NCI-H1694 (cell line): Measurements from ENCODE around the gene MYRFL.
"Not testable (repeated sequence)": the region's sequence is repeated elsewhere in the genome, so short reads cannot be mapped to it uniquely, and the experiment has no call there.

ENCODE experiments used
- DNase-seq: peaks from one replicate; lab custom pipeline; 2025; lab: John Stamatoyannopoulos, UW

The MYRFL gene

DNA sequence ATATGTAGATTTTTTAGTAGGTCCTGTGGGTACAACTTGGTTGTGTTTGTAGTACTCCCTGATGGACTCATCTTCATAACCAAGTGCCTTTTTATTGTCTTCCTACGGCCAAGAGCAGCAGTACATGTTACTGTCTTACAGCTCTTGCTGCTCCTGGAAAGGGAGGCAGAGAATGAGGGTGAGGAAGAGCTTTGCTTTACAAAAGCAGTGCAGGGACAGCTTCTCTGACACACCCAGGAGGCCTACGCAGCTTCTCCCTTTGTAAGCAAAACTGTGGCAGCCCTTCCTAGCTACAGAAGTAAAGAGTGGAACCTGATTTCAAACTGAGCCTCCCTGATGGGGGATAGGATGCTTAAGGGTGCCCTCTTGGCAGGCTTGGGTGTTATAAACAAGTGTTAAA, 18.6 kb downstream of the MYRFL start:
- no peak for DNase-seq

DNA sequence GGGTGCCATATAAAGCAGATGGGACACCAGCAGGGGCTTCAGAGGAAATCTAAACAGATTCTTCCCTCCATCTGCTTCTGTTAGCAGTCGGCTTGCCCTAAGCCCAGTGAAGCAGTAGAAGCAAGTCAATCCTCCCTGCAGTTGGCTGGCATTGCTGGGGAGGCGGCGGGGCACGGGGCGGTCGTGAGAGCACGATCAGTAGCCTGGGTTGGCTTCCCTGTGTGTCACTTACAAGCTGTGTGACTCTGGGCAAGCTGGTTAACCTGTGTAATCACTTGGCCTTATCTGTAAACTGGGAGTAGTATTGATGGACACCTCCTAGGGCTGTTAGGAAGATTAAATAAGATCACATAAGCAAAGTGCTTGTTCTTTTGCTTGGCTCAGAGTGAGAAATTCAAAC, 19.4 kb downstream of the MYRFL start:
- DNase-seq, result peak; percentile 87

DNA sequence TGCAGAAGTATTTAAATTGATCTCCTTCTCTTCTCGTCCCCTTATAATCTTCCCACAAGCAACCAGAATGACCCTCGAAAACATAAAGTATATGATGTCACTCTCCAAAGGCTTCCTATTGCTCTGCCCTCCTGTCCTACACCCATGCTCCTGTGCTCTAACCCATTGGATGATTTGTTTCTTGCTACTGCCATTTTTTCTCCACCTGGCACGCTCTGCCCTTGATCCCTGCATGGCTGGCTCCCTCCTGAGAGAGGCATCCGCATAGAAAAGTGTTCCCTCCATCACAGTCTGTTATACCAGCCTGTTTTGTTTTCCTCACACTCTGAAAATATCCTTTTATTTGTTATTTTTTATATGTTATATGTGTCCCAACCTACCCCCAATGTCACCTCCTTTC, 19.8 kb downstream of the MYRFL start:
- no peak for DNase-seq

DNA sequence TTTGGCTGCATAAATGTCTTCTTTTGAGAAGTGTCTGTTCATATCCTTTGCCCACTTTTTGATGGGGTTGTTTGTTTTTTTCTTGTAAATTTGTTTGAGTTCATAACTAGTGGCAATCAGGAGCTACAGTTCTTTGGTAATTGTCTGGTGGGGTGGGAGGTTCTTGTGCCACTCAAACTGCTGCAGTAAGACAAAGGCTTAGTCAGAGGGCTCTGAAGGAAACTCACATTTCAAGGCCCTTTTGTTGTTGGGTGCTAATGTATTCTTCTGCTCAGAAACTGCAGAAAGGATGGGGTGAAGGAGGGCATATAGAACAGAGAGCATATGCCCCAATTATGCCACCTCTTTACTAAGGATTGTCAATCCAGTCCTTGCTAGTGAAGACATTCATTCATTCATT, 21.9 kb downstream of the MYRFL start:
- DNase-seq, result no peak

DNA sequence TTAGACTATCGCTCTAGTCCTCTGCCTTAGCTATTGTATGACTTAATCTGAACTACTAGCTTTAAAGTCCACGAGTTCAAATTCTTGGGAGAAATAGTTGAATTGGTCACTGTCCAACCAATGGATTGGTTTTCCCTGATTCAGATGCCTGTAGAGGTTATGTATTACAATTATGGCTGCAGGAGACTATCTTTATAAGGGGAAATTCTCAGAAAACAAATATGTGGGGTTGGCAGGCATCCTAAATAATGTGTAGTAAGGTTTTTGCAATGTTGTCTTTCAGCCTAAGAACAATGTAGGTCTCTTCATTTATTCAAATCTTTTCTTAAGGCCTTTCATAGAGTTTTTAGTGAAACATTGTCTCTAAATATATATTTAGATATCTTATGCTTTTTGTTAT, 26.9 kb downstream of the MYRFL start:
- DNase-seq, result no peak

DNA sequence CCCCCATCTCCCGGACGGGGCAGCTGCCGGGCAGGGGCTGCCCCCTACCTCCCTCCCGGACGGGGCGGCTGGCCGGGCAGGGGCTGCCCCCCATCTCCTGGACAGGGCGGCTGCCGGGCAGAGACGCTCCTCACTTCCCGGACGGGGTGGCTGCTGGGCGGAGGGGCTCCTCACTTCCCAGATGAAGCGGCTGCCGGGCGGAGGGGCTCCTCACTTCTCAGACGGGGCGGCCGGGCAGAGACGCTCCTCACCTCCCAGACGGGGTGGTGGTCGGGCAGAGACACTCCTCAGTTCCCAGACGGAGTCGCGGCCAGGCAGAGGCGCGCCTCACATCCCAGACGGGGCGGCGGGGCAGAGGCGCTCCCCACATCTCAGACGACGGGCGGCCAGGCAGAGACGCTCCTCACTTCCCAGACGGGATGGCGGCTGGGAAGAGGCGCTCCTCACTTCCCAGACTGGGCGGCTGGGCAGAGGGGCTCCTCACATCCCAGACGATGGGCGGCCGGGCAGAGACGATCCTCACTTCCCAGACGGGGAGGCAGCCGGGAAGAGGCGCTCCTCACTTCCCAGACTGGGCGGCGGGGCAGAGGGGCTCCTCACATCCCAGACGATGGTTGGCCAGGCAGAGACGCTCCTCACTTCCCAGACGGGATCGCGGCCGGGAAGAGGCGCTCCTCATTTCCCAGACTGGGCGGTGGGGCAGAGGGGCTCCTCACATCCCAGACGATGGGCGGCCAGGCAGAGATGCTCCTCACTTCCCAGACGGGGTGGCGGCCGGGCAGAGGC, 28.3 kb downstream of the MYRFL start:
- DNase-seq, result not testable (repeated sequence)

DNA sequence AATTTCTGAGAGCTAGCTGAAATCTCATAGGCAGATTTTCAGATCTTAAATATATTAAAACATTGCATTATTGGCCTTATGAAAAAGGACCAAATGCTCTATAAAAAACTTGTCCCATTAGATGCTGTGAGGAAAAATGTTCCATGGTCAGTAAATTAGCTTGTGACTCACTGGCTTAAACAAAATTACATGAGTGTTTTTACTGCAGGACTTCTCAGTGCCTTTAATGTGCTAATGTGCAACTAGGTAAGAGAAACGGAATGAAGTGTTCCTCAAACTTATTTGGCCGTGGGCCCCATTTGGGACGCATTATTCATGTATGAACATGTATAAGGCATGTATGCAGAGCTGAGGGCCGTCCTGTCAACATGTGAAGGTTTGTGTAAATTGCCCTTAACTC, 41.7 kb downstream of the MYRFL start:
- DNase-seq, result no peak

DNA sequence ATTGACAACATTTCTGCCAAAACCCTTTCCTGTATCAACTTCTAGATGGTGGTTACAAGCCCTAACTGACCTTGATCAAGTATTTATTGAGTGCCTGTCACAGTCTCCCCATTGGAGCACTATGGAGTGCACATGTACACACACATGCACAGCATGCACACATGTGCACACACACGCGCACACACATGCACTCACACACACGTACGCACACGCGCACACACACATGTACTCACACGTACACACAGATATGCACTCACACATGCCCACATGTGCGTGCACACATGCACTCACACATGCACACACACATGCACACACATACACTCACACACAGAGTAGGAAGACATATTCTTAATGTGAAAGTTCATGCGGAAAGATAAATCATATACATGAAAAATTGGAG, 43.7 kb downstream of the MYRFL start:
- no peak for DNase-seq

DNA sequence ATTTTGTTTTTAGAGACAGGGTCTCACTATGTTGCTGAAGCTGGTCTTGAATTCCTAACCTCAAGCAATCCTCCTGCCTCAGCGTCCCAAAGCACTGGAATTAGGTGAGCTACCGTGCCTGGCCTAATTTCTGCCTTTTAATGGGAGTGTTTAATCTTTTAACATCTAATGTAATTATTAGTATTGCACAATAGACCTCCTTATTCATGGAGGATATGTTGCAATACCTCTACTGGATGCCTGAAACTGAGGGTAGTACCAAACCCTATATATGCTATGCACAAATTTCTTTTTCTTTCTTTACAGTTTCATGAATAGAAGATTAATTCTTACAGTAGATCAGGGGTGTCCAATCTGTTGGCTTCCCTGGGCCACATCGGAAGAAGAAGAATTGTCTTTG, 47.8 kb downstream of the MYRFL start:
- DNase-seq, result no peak

DNA sequence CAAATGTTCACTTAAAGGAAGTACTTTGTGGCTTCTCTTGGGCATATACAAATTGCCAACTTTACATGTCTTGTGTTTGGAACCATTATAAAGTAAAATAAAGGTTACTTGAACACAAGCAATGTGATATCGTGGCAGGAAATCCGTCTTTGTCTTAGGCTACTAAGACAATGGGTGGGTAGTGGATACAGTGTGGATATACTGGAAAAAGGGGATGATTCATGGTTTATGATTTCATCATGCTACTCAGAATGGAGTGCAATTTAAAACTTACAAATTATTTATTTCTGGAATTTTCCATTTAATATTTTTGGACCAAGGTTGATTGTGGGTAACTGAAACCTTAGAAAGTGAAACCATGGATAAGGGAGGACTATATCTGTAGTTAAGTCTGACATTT, 48.4 kb downstream of the MYRFL start:
- DNase-seq, result no peak

DNA sequence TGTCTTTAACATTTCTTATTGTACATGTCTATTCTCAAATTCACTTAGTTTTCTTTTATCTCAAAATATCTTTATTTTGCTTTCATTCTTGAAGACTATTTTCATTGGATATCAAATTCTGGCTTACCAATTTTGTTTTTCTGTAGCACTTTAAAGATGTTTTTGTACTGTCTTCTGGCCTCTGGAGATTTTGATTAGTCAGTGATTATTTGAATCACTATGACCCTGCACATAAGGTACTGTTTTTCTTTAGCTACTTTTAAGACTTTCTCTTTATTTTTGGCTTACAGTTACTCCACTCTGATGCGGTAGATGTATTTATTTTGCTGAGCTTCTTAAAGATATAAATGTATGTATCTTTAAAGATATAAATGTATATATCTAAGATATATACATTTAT, 49.6 kb downstream of the MYRFL start:
- DNase-seq, result no peak

DNA sequence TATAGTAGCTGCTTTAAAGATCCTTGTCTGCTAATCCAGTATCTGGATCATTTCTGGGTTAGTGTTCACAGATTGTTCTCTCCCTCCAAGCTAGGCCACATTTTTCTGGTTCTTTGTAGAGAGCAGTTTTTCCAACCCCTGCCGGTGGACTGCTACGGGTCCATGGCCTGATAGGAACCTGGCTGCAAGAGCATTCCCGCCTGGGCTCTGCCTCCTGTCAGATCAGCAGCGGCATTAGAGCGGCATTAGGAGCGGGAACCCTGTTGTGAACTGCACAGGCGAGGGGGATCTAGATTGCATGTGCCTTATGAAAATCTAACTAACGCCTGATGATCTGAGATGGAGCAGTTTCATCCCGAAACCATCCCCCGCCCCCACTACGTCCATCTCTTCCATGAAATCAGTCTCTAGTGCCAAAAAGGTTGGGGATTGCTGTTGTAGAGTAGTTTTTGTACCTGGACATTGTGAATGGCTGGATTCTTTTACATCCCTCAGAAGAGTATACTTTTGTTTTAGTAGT, 50.4 kb downstream of the MYRFL start:
- DNase-seq, result no peak

DNA sequence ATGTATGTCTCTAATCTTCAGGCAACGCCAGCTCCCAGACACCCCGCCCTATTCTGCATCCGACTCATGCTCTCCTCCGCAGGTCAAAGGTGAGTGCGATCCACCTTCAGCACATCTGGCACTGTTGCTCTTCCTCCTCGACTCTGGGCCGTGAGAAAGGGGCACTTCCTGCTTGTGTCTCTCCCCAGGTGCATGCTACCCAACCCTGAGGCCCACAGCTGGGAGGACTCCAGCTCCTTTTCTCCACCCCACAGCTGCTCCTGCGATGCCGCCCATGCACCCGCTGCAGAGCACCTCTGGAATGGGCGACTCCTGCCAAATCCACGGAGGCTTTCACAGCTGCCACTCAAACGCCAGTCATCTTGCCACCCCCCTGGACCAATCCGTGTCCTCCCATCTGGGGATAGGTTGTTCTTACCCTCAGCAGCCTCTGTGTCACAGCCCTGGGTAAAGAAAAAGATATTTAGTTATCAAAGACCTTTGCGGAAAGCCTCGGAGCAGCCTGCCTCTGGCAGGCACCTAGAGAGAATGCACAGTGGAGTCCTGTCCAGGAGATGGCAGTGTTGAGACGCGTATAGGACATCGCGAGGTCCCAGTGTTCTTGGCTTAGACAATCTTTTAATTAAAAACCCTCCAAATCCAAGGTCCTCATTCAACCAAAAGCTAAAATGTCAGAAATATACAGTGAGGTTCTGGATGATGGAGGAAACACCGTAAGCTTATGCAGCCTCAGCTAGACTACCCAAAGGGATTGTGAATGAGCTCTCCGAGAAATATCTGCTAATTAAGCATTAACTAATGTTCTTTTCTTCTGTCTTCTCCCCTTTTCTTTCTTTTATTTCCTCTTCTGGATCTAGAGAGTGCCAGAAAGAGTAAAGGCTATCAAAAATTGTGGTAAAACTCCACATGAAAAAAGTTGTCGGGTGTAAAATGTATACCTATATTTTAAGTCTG, 54.3 kb downstream of the MYRFL start:
- DNase-seq, result peak; percentile 91

DNA sequence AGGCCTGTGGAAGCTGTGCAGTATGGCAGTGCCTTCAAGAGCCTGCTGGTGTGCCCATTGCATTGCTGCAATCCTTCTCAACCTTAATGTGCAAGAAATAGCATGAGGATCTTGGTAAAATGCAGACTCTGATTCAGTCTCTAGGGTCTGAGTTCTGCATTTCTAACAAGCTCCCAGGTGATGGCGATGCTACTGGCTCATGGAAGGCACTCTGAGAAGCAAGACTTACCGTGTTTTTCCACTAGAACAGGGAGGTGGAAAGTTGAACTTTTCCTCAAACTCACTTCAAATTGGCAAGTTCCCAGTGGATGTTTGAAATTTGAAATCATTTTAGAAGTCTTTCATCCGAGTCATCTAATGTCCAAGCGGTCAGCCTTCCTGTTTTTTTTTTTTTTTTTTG, 55.5 kb downstream of the MYRFL start:
- no peak for DNase-seq

DNA sequence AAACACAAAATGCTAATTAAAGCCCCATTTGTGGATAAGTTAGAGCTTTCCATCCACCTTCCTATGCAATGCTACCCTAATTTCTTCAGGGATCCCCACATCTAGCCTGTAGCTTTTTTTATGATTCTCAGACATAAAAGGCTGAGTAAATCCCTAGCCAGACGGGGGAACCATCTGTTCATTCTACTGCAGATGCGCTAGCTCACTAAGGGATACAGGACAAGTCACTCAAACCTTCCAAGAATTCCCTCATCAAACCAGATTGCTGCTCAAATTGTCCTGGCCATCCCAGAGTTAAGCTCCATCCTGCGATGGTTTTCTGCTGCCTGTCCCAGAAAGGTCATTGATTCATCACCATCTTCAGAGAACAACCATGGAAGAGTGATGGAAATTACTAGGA, 56.7 kb downstream of the MYRFL start:
- peak; percentile 80 for DNase-seq

DNA sequence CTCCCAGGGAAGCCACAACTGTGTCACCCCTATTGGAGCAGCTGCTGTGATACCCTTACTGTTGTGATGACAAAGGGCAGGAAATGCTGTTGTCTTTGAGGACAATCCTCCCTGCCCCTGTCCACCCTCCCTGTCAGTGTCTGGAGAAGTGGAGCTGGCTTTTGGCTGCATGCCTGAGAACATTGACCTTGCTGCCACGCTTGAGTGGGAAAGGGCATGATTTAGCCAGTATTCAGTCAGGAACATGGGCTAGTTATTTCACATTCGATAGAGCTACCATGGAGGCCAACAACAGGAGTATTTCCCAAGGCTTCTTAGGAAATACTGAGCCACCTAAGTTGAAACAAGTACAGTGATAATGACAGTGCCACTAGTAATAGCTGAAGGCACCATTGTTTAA, 59.4 kb downstream of the MYRFL start:
- no peak for DNase-seq

DNA sequence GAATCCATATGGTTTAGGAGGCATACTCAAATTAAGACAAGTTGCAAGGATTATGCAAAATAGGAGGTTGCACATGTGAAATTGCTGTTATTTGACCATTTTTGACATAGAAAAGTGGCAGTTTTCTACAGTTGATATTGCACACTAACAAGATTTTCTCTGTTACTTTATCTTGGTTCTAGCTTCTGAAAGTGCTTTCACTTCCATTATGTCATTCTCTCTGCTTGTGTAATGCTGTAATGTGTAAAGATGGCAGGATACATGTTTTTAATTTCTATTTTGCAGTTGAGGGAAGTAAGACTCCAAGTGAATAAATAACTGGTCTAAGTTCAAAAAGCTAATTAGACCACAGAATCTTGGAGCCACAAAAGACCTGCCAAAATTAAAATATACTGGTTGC, 60.6 kb downstream of the MYRFL start:
- no peak for DNase-seq

DNA sequence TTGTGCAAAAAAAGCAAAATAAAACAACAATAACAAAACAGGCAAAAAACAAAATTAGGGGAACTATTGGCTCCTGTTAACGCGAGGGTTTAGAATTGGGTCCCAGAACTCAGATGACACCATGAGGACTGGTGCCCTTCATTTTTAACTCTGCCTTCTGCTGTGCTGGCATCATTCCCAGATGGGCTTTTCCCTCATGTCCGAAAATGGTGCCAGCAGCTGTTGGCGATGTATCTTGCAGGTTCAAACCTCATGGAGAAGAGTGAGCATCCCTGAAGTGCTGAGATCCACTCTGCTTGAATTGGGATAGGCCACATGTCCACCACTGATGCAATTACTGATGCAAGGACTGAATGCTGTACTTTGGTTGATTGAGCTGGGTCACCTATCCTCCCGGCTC, 61.1 kb downstream of the MYRFL start:
- peak; percentile 70 for DNase-seq

DNA sequence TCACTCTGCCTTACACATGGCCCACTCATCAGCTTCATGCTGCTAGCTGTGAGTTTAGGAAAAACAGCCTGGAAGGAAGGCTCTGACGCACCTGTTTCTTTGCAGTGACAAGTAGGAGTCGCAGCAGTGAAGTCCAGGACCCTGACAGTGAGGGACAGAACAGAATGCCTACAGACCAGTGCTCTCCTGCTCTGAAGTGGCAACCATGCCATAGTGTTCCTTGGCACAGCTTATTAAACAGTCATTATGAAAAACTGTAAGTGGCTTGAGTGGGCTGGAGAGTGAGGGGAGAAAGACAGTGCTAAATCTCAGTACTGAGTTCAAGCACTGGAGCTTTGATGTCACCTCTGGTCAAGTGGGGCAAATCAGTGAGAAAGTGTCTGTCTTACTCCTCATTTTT, 61.7 kb downstream of the MYRFL start:
- DNase-seq, result no peak

DNA sequence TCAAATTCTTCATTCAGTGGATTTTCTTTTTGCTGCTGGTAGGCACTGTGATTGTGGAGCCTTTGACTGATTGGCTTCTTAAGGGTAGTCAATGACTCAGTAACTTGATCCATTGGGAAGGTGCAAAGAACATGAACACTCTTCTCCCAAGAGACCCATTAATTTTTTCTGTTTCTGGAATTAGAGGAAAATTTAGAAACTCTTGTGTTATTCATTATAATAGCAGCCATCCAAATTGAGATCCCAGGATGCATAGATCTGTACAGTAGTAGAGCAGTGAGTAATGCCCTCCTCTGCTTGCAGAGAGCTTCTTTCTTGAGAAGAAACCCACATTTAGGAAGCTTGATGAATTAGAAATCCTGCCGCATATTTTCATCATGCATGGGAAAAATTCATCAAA, 63.9 kb downstream of the MYRFL start:
- no peak for DNase-seq

DNA sequence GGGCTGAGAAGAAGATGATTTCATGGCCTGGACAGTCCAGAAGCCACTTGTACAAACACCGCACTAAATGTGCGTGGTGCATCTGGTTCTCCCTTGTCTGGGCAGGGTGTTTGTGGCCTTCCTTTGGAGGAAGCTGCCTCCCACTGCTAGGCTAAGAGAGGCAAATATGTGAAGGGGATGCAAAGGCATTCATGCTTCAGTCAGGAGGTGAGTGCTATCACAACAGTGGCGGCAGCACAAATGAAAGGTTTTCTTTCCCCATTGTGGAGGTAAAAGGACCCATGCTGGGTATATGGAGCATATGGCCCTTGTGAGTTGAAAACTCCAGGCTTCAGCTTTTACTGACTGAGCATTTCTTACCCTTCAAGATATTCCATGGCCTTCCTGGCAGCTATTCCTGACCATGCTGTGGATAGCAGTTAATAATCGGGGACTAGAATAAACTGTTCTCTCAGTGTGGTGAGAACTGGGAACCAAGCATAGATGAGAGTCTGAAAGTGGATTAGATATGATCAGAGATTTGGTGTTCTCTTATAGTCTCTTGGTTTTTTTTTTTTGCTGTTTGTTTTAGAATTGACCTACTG, 69.9 kb downstream of the MYRFL start:
- no peak for DNase-seq

DNA sequence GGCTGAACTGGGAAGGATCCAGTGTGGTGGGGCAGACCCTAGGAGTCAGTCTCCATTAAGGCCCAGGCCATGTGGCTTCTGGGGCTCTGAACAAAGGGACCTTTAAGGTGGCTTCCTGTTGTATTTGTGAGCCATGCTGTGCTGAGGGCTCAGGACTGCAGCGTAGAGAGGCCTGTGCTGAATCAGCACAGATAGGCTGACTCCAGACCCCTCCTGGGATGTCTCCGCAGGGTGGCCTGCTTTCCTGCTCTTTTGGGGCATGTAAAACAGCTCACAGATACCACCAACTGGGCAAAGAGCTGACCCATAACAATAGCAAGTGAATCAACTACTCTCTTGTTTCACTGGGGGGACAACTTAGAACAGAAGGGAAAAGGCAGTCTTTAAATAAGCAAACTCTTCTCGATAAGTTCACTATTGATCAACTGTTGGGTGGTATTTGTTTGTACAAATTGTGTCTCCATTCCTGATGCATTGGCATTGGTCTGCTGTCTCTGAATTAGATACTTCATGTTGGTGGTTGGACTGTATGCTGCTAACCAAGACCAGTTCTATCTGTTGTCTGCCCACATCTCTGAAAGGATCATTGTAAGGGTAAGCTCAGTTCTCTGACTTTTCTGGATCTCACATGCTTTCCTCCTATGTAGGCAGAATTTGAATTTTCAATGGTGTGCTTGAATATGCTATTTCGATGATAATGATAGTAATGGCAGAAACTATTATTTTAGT, 71.8 kb downstream of the MYRFL start:
- DNase-seq, result no peak
